Hepatocyte (in vitro differentiated cells): ENCODE results near the gene MRNIP.

Experiments
- CTCF ChIP-seq: fragments of 200-600 bp; sonication (generic); IDR thresholded peaks from 2 replicates; pipeline ENCODE4 v1.5.1; 2016; ENCODE audit warnings: antibody characterized with exemption, mild to moderate bottlenecking; ENCODE audit not compliant: poor library complexity
- EZH2phosphoT487 ChIP-seq: fragments of 200-600 bp; sonication (generic); IDR thresholded peaks from one replicate; pipeline ENCODE4 v1.6.1; 2018; ENCODE audit warnings: antibody characterized with exemption, mild to moderate bottlenecking, low read depth, moderate library complexity; ENCODE audit not compliant: unreplicated experiment, severe bottlenecking

- TF ChIP-seq CTCF (no peak), EZH2phosphoT487 (no peak)
Observed at GRCh38 chr5:179870952-179871351, 12.3 kb upstream of the MRNIP start.
